Measurements from ENCODE around the gene HINT2.

The HINT2 gene

DNA sequence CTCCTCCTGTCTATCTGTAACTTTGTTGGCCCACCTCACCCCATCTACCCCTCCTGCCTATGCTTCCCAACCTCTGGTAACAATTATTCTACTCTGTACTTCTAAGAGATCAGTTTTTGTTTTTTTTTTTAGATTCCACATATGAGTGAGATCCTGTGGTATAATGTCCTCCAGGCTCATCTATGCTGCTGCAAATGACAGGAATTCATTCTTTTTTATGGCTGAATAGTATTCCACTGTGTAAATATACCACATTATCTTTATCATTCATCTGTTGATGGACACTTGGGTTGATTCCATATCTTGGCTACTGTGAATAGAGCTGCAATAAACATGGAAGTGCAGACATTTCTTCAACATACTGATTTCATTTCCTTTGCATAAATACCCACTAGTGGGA, 31.4 kb downstream of the HINT2 start:
- no peak overlapping the region for H3K4me3 ChIP-seq (replicated peaks; ENCODE audit: low read depth, low read length)
- TF ChIP-seq, protein P1, sequence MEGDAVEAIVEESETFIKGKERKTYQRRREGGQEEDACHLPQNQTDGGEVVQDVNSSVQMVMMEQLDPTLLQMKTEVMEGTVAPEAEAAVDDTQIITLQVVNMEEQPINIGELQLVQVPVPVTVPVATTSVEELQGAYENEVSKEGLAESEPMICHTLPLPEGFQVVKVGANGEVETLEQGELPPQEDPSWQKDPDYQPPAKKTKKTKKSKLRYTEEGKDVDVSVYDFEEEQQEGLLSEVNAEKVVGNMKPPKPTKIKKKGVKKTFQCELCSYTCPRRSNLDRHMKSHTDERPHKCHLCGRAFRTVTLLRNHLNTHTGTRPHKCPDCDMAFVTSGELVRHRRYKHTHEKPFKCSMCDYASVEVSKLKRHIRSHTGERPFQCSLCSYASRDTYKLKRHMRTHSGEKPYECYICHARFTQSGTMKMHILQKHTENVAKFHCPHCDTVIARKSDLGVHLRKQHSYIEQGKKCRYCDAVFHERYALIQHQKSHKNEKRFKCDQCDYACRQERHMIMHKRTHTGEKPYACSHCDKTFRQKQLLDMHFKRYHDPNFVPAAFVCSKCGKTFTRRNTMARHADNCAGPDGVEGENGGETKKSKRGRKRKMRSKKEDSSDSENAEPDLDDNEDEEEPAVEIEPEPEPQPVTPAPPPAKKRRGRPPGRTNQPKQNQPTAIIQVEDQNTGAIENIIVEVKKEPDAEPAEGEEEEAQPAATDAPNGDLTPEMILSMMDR (IDR thresholded peaks at IDR 0.05; ENCODE audit: low read depth, low read length, missing control alignments), result no peak
- DNase-seq (ENCODE audit: extremely low read depth, low read depth), result no peak

DNA sequence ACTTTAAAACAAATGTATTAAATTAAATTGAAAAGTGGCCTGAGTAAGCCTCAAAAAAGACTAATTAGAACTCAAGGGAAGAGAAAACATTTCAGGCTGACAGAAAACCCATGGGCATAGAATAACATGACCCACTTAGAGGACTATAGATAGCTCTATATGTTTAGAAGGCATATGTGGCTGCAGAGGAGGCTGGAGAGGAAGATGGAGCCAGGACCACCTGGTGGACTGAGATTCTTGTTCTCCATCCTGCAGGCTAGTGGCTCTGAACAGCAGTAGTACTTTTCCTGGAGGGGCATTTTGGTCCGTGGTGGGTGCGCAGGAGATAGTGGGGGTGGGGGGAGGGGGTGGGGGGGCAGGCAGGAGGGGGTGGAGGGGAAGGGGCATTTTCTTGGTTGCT, 33.8 kb downstream of the HINT2 start:
- no peak for DNase-seq (ENCODE audit: extremely low read depth, low read depth)
- TF ChIP-seq, protein P1 (IDR thresholded peaks at IDR 0.05; ENCODE audit: low read depth, low read length, missing control alignments), result no peak
- H3K4me3 ChIP-seq (replicated peaks; ENCODE audit: low read depth, low read length), result no peak overlapping the region

DNA sequence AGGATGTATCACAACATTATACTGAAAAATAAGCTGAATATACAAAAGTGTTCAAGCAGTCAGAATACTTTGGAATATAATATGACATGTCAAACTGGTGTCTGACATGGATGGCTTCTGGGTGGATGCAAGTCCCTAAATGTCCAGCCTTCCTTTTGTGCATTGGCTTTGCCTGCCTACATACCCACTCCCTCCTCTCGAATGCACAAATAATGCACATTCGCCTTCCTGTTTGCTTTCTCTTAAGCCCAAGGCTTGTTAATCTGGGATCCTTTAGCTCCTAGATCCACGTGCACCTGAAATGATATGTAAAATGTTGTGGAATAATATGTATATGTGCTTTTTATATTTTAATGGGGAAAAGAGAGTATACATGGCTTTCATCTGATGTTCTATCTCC, 36.3 kb downstream of the HINT2 start:
- DNase-seq (ENCODE audit: extremely low read depth, low read depth), result no peak
- TF ChIP-seq, protein P1 (IDR thresholded peaks at IDR 0.05; ENCODE audit: low read depth, low read length, missing control alignments), result no peak
- no peak overlapping the region for H3K4me3 ChIP-seq (replicated peaks; ENCODE audit: low read depth, low read length)

DNA sequence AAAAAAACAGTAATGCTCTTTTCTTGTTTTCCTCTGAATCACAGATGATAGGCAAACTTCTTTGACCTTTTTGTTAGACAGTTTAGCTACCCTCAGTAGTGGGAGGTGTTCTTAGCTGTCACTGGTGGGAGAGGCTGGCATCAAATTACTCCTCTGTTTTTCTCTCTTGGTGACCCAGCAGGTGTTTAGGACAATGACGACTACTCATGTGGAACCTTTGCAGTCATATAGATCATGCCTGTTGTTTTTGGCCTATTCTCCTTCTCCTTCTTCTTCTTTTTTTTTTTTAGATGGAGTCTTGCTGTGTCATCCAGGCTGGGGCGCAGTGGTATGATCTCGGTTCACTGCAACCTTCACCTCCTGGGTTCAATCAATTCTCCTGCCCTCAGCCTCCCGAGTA, 38.8 kb downstream of the HINT2 start:
- TF ChIP-seq, protein P1 (IDR thresholded peaks at IDR 0.05; ENCODE audit: low read depth, low read length, missing control alignments), result no peak
- no peak overlapping the region for H3K4me3 ChIP-seq (replicated peaks; ENCODE audit: low read depth, low read length)
- no peak for DNase-seq (ENCODE audit: extremely low read depth, low read depth)

DNA sequence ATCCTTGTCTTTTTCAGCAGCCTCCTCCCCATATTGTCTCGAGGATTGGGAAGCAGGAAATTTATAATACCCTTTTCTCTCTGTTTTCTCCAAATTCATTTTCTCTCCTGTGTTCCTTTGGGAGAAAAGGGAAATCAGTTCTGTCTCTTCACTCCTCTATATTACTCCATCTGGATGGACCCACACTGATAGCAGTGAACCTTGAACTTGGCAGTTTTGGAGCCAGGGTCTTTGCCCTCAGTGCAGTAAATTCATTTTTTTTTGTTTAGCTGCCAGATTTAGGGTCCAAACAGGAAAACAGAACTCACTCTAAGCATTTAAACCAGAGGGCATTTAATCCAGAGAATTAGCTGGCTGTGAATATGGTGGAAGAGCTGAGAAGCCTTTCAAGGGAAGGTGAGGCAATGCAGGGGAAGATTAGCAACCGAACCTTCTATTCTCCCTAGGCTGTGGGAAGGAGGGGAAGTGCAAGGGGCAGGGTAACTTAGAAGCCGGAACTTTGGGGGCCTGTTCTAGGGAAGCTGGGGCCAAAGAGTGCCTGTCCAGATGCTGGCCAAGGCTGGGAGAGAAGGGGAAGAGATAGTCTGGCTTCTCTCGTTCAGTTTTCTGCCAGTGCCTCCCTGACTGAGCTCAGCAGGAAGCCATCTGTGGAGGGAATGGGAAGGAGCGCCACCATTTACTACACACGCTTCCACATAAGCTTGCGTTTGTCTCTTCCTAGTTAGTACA, 39.8 kb downstream of the HINT2 start:
- H3K4me3 ChIP-seq (replicated peaks; ENCODE audit: low read depth, low read length), result no peak overlapping the region
- no peak for DNase-seq (ENCODE audit: extremely low read depth, low read depth)
- TF ChIP-seq, protein P1 (IDR thresholded peaks at IDR 0.05; ENCODE audit: low read depth, low read length, missing control alignments), result no peak

DNA sequence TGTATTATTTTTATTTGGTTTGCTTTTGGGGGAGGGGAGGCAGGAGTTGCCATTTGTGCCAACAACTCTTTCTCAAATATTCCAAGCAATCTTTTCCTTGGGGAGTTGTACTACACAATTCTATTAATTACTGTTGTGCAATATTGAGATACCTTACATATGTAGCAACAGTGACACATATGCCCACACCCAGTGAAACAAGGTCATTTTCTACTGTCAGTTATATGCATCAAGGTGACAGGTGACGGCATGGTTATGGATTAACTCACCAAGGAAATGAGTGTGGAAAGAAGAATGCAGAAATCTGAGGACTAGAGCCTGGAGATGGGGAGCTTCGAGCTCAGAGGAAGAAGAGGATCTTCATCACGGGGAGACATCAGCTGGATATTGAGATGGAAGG, 42.9 kb downstream of the HINT2 start:
- no peak for DNase-seq (ENCODE audit: extremely low read depth, low read depth)
- TF ChIP-seq, protein P1 (IDR thresholded peaks at IDR 0.05; ENCODE audit: low read depth, low read length, missing control alignments), result no peak
- no peak overlapping the region for H3K4me3 ChIP-seq (replicated peaks; ENCODE audit: low read depth, low read length)

DNA sequence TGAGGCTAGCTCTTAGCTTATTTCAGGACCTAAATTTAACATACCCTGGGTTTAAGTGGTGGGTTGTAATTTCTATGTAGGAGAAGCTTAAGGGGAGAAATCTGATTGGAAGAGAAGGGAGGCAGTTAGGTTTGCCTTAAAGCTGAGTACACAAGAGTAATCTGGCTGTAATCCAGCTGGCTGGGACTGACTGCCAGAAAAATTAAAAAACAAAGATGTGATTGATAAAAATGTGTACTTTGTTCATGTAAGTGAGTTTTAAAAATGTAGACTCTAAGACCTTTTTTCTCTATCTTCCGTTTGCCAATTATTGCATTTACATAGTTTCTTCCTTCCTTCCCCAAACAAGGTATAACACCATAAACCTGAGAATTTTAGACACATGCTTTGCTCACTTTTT, 43.3 kb downstream of the HINT2 start:
- no peak overlapping the region for H3K4me3 ChIP-seq (replicated peaks; ENCODE audit: low read depth, low read length)
- TF ChIP-seq, protein P1 (IDR thresholded peaks at IDR 0.05; ENCODE audit: low read depth, low read length, missing control alignments), result no peak
- no peak for DNase-seq (ENCODE audit: extremely low read depth, low read depth)
